LNCAP (cell line): ENCODE measurements around the gene SP3.

Experiments
- CTCF ChIP-seq: fragments of 450-650 bp; IDR thresholded peaks from 2 replicates; pipeline ENCODE4 v1.5.1; 2017; ENCODE audit warnings: mild to moderate bottlenecking

Gene SP3

GRCh38 chr2:174009488-174010223 is 44.5 kb upstream of the SP3 start:
- no peak for TF ChIP-seq CTCF

GRCh38 chr2:174008720-174009119 is 43.5 kb upstream of the SP3 start:
- no peak for TF ChIP-seq CTCF

GRCh38 chr2:174007010-174007409 is 41.8 kb upstream of the SP3 start:
- no peak for TF ChIP-seq CTCF

- TF ChIP-seq CTCF, result no peak
Measured at GRCh38 chr2:174005801-174006419, 40.7 kb upstream of the SP3 start.

- TF ChIP-seq CTCF, result no peak
Measured at GRCh38 chr2:174004905-174005605, 39.9 kb upstream of the SP3 start.

GRCh38 chr2:174003720-174004695 is 38.8 kb upstream of the SP3 start:
- TF ChIP-seq CTCF, result no peak

GRCh38 chr2:174002679-174003078 is 37.5 kb upstream of the SP3 start:
- TF ChIP-seq CTCF, result no peak
